Stromal cell of bone marrow (primary cell): ENCODE results near the gene CBX6.

Experiments
- DNase-seq: peaks from one replicate; pipeline ENCODE4 v3.0.0-alpha.2; 2012; ENCODE audit warnings: low read depth

Gene CBX6

DNA sequence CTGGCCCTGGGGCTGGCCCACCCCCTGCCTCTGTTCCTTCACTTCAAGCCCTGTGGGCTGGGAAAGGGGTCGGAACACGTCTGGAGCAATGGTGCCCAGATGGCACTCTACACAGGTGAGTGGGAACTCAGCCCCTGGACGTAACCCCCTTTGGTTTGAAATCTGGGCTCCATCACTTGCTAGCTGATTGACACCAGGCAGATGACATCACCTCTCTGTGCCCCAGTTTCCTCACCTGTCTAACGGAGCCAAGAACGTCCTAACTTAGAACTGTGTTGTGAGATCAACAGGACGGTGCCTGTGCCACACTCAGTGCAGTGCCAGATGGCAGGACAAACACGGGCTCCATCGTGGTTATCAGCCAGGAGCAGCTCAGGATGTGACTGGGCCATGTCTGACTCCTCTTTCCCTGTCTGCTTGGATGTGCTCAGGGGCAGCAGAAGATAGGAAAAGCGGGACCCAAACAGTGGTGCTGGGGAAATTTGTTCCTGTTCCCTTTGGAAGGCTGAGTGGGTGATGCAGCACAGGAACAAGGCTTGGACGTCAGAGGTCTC is 52.6 kb downstream of the CBX6 start:
- no peak for DNase-seq

DNA sequence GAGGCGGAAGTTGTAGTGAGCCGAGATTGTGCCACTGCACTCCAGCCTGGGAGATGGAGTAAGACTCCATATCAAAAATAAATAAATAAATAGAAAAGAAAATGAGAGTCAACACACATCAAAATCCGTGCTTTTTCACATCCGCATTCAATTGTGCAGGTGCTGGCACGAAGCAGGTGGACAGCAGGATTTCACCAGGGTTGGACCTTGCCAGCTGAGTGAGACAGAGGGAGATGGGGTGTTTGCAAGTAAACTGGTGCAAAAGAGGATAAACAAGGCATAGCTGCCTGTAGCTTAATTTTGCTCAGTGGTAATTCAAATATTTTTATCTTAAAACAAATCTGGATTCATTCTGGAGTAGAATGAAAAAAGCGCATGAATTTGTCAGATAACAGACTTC is 54.8 kb downstream of the CBX6 start:
- DNase-seq: no peak

DNA sequence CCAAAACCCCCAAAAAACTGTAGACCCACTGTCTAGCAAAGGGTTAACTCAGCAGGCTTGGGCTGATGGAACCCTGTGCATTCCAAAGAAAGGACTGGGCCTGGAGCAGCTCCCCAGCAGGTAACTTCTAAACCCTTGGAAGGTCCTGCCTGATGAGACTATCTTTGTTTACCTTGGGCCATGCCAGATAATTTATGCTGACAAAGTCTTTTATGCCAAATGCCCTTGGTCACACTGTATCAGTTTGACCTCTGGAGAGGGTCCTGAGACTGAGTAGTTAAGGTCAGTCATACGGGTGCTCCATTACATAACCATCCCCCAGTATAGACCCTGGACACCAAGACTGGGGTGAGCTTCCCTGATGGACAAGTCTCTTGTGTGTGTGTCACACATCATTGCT is 56.2 kb downstream of the CBX6 start:
- no peak for DNase-seq
